Fibroblast of villous mesenchyme (primary cell): Measurements from ENCODE around the gene DUSP8. TPM values are rescaled to one million over a fixed set of nuclear protein-coding genes. Genes with fewer than 3 reads are reported as not detected.

Experiments used
- DNase-seq: peaks from one replicate; pipeline ENCODE4 v3.0.0-alpha.2; 2010; ENCODE audit warnings: low read depth
- H3K4me3 ChIP-seq: 2 replicates; pipeline ENCODE4 v1.5.1; 2011; ENCODE audit warnings: low read depth, mild to moderate bottlenecking, low read length
- CTCF ChIP-seq: IDR thresholded peaks from 2 replicates; pipeline ENCODE4 v1.5.1; 2012; ENCODE audit warnings: low read depth, mild to moderate bottlenecking, low read length; ENCODE audit not compliant: insufficient read depth
- total RNA-seq: library from RNA; depleted of rRNA; stranded (reverse); fragments of >200 nt; gene quantifications from 2 replicates; pipeline ENCODE4 v1.2.3, GENCODE V29; 2012

The DUSP8 gene
- total RNA-seq, 1 donor = 0.86 TPM

- no peak for TF ChIP-seq CTCF
- DNase-seq = no peak
- H3K4me3 ChIP-seq = no peak overlapping the region
Measured at GRCh38 chr11:1509626-1510255, 62.3 kb downstream of the DUSP8 start.

- H3K4me3 ChIP-seq = no peak overlapping the region
- TF ChIP-seq CTCF = no peak
- DNase-seq = no peak
Measured at GRCh38 chr11:1508986-1509385, 63.1 kb downstream of the DUSP8 start.

GRCh38 chr11:1508491-1508891 lies 63.6 kb downstream of the DUSP8 start:
- H3K4me3 ChIP-seq = no peak overlapping the region
- TF ChIP-seq CTCF = no peak
- no peak for DNase-seq

GRCh38 chr11:1507381-1508140 lies 64.5 kb downstream of the DUSP8 start:
- DNase-seq = no peak
- TF ChIP-seq CTCF = no peak
- no peak overlapping the region for H3K4me3 ChIP-seq

- no peak overlapping the region for H3K4me3 ChIP-seq
- TF ChIP-seq CTCF = no peak
- no peak for DNase-seq
Measured at GRCh38 chr11:1506981-1507380, 65.1 kb downstream of the DUSP8 start.

- H3K4me3 ChIP-seq = no peak overlapping the region
- DNase-seq = no peak
- no peak for TF ChIP-seq CTCF
Measured at GRCh38 chr11:1505480-1505879, 66.6 kb downstream of the DUSP8 start.
